ENCODE data around the gene SIL1. TPM values are rescaled to one million over a fixed set of nuclear protein-coding genes. Genes with fewer than 3 reads are reported as not detected.
"Not testable (repeated sequence)": the region's sequence is repeated elsewhere in the genome, so short reads cannot be mapped to it uniquely, and the experiment has no call there.

SIL1 gene
- 10 to 100 TPM; 52.1 to 59.7 (median 52.6) TPM for polyA plus RNA-seq (ENCODE audit: insufficient read length in 3 of 3)

DNA sequence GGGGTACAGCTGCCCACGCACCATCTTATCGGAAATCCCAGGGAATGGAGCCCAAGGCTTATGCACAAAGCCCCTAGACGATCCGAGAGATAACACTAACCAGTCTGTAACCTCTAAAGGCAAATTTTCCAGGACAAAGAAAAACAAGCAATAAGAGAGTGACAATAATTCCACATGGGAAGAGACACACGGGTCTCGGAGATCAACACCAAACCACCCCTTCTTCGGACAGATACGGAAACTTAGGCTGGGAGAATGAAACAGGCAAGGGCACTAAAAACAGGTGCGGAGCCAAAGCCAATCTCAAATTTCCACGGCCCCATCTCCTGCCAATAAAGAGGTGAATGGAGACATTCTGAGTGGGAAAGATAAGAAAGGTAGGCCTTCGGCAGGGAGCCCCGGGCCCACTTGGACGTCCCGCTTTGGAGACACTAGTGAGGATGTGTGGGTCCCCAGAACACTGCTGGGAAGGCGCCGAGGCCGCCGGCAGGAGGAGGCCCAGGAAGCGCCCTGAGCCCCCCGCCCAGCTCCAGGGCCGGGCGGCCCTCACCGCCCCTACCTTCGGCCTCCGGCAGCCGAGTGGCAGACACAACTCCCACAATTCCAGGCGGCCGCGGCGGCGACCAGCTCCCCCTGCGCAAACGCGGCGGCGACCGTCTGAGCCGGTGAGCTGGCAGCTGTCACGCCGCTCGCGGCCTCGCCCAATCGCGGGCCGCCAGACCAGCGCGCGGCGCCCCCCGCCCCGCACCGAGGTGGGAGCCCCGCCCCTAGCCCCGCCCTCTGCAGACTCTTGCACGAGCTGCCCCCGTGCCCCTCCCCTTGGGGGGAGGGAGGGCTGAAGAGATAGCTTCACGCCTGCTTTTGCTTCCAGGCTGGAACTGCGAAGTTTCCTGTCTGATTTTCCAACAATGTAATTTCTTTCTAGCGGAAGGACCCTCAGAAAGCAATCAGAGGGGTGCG, at the start of gene SIL1:
SIL1 (minus strand) TSS at position 659 of the 960 bp plus-strand sequence. CDS start 70,525 bp downstream, outside the sequence.
- peak; percentile 81 to 96 (median 93) for DNase-seq (ENCODE audit: low read depth in 3 of 3, low spot score in 2 of 3)

DNA sequence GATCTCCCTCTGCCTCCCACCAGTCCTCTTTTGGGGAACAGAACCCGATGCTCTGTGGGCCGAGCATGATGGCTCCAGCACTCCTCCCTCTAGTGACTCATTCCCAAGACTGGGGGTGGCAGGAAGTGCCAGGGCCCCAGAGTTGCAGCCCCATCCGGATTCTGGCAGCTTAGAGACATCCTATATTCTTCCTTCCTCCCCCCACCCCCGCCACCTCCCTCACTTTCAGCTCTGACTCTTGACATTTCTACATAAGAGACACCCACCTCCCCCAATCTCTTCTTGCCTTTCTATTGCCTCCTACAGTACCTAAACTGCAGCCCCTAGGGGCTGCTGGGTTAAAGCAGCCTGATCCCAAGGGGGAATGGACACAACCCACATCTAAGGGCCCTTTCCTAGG, 48.2 kb upstream of the SIL1 start:
- no peak for DNase-seq (ENCODE audit: low read depth in 3 of 3, low spot score in 2 of 3)

DNA sequence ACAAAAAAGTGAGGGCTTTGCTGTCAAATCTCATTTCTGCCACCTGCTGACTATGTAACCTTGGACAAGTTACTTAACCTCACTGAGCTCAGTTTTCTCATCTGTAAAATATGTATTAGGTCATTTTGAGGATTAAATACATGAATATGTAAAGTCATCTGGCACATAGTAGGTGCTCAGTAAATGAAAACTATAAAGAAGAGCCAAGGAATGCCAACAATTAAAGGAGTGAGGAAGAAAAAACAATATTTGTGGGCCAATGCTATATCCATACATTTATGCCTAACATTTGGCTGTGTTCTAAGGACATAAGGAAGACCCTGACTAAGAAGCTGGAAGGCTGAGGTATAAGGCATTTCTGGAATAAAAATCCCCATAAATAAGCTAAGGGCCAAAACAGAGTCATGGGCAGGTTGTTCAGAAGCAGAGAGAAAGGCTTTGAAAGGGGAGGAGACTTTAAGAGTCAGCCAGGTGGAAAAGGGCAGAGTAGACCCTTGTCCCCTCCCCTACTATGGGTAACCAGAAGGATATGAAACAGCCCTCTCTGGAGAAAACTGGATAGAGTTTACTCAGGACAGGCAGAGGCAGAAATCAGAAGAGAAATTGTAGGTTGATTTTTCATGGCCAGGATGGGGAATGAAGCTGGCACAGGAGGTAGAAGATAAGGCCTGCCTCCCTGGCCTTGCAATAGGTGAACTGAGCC, 47.6 kb upstream of the SIL1 start:
- no peak for DNase-seq (ENCODE audit: low read depth in 3 of 3, low spot score in 2 of 3)

DNA sequence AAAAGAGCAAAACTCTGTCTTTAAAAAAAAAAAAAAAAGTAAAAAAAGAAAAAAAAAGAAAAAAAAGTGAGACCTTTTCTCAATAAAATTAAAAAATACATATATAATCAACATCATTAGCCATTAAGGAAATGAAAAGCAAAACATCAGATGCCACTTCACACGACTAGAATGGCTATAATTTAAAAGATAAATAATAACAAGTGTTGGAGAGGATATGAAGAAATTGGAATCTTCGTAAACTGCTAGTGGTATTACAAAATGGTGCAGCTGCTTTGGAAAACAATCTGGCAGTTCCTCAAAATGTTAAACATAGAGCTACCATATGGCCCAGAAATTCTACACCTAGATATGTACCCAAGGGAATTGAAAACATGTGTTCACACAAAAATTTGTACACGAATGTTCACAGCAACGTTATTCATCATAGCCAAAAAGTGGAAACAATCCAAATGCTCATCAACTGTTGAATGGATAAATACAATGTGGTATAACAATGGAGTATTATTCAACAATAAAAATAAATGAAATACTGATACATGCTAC, 45.3 kb upstream of the SIL1 start:
- DNase-seq (ENCODE audit: low read depth in 3 of 3, low spot score in 2 of 3), result no peak

GRCh38 chr5:139241139-139241538, 43.0 kb upstream of the SIL1 start:
- no peak for DNase-seq (ENCODE audit: low read depth in 3 of 3, low spot score in 2 of 3)

GRCh38 chr5:139236479-139236878, 38.3 kb upstream of the SIL1 start:
- DNase-seq (ENCODE audit: low read depth in 3 of 3, low spot score in 2 of 3), result no peak

- DNase-seq (ENCODE audit: low read depth in 3 of 3, low spot score in 2 of 3), result no peak
These were observed 34.1 kb upstream of the SIL1 start for GRCh38 chr5:139232147-139232724.

DNA sequence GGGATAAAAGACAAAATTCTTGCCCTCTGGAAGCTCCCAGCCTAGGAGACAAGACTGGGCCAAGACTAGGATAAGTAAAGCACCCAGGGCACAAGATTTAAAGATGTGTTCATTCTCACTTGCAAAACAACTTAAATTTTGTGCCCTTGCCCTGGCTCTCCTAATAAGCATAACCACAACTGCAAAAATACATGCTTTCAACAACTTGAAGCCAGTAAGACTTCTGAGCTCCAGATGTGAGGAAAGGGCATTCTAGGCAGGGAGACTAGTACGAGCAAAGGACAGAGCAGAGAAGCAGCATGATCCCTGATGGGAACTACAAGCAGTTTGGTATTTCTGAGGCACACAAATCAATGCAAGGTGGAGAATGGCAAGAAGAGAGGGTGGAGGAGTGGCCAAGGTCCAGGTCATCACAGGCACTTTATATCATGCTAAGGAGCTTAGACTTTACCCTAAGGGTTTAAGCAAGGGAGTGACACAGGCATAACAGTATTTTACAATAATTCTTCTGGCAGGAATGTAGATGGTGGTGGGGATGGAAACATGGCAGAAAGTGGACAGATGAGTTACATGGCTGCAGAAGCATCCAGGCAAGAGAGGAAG, 30.1 kb upstream of the SIL1 start:
- DNase-seq (ENCODE audit: low read depth in 3 of 3, low spot score in 2 of 3), result no peak

DNA sequence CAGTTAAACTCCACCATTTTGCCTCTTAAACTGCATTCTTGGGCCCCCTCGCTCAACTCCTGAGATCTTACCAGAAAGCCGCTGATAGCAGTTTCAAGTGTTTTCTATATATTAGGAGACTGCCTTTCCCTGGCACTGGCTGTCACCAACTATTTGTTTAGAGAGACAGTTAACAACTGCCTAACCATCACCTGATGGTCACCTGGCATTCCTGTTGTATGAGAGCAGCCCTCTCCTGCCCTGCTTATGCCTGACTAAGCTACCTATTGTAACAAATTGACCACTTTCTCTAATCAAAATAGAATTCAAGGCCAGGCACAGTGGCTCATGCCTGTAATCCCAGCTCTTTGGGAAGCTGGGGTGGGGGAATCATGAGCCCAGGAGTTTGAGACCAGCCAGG, 28.0 kb upstream of the SIL1 start:
- DNase-seq (ENCODE audit: low read depth in 3 of 3, low spot score in 2 of 3), result no peak

- DNase-seq (ENCODE audit: low read depth in 3 of 3, low spot score in 2 of 3), result no peak
These were observed 25.3 kb upstream of the SIL1 start for GRCh38 chr5:139223481-139223880.

DNA sequence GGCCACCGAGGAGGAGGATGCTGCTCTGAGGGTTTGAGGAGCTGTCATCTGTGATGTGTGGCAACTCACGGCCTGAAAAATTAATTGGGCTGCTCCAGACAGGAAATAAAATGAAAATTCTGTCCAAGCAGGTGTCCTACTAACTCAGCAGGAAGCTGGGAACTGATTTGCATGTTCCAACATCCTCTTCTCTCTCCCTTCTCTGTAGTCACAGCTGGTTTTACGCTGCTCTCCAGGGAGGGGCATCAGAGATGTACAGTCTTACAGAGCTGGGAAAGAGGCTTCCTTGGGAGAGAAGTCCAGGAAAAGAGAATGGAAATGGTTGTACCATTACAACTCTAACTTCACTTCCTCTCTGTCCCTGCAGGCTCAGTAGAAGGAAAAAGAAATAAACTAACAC, 24.2 kb upstream of the SIL1 start:
- no peak for DNase-seq (ENCODE audit: low read depth in 3 of 3, low spot score in 2 of 3)

GRCh38 chr5:139218038-139218437, 19.9 kb upstream of the SIL1 start:
- not testable (repeated sequence) for DNase-seq (ENCODE audit: low read depth in 3 of 3, low spot score in 2 of 3)

- peak in 1 of 3 donors; percentile 12 for DNase-seq (ENCODE audit: low read depth in 3 of 3, low spot score in 2 of 3)
These were observed 17.2 kb upstream of the SIL1 start for GRCh38 chr5:139215107-139215975.

- no peak for DNase-seq (ENCODE audit: low read depth in 3 of 3, low spot score in 2 of 3)
These were observed 16.5 kb upstream of the SIL1 start for GRCh38 chr5:139214646-139215045.

GRCh38 chr5:139212906-139213305, 14.7 kb upstream of the SIL1 start:
- DNase-seq (ENCODE audit: low read depth in 3 of 3, low spot score in 2 of 3), result no peak

GRCh38 chr5:139212486-139212885, 14.3 kb upstream of the SIL1 start:
- DNase-seq (ENCODE audit: low read depth in 3 of 3, low spot score in 2 of 3), result no peak

GRCh38 chr5:139210585-139210984, 12.4 kb upstream of the SIL1 start:
- DNase-seq (ENCODE audit: low read depth in 3 of 3, low spot score in 2 of 3), result no peak

DNA sequence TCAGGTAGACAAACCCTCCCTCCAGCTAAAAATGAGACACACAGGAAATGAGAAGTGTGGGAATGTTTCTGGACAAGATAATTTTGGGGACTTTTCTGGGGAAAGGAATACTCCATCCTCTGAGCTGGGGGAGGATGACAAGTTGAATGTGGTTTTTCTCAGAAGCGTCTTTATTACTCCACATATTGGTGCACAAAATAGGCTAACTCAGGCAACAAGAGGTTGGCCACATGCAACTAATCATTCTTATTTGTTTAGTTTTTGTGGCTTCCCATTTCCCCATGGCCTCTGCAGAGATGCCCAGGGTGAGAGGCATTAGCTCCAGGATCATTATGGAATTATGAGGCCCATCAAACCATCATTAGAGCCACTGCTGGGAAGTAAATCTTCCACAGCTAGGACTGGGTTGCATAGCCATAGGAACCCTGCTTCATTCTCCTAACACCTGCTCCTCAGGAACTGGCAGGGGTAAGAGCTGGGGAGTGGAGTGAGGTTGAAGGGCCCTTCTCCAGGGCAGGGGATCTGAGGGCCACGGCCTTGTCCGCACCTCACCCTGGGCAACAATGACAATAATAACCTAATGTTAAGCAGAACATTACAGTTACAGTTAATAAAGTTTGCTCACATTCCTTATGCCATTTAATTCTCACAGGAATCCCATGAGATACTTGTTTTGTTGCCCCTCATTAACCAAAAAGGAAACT, 9.3 kb upstream of the SIL1 start:
- DNase-seq (ENCODE audit: low read depth in 3 of 3, low spot score in 2 of 3), result no peak

DNA sequence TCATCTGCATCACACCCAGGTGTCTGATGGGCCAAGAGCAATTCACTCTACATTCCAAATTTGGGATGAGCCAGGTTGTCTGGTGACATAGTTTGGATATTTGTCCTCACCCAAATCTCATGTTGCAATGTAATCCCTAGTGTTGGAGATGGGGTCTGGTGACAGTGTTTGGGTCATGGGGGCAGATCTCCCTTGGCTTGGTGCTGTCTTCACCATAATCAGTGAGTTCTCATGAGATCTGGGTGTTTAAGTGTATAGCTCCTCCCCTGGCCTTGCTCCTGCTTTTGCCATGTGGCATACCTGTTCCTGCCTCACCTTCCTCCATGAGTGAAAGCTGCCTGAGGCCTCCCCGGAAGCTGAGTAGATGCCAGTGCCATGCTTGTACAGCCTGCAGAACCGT, 7.4 kb upstream of the SIL1 start:
- no peak for DNase-seq (ENCODE audit: low read depth in 3 of 3, low spot score in 2 of 3)
